ENCODE data around the gene SGCA.

SGCA gene

DNA sequence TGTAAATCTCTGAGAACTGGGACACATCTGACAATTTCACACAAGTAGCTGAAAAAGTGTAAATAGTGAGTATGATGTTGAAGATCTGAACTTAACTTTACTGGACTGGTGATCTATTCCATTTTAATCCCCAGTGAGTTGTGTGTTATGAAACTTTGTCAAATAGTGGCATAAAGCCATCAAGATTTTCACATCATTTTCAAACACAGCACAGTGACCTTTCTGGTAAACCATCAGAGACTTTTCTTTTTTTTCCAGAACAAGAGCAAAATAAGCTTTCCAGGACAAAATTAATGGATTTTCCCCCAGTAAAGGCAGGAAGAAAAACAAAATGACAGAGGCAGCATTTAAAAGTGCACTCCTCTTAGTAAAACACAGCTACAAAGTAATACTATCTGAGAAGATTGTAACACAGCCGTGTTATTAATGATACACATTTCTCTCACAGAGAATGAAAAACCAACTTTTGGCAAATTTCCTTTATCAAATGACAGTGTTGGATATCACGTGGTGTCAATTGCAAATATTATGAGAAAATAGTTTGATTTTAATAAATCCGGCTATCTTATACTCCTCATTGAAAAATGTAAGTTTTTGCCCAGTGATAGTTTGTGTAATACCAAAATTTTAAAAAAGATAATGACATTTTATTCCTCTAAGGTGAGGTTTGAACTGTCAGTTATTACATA, 52.4 kb downstream of the SGCA start:
- TF ChIP-seq EGR1 (IDR thresholded peaks at IDR 0.05) (no peak), ZBTB7A (IDR thresholded peaks at IDR 0.05; ENCODE audit: low read depth) (no peak), CEBPB (IDR thresholded peaks at IDR 0.05) (no peak), FOXM1 (IDR thresholded peaks at IDR 0.05; ENCODE audit: borderline replicate concordance, low read depth) (no peak), EP300 (IDR thresholded peaks at IDR 0.05; ENCODE audit: borderline replicate concordance) (no peak), NFIC (IDR thresholded peaks at IDR 0.05) (no peak), CREB1 (IDR thresholded peaks at IDR 0.05; ENCODE audit: low read depth) (no peak), RAD21 (IDR thresholded peaks at IDR 0.05; ENCODE audit: low read depth) (no peak), YY1 (IDR thresholded peaks at IDR 0.05; ENCODE audit: low read depth) (no peak), TEAD4 (IDR thresholded peaks at IDR 0.05) (no peak), TCF12 (IDR thresholded peaks at IDR 0.05; ENCODE audit: low read depth) (no peak)
- TF ChIP-seq, protein P1, sequence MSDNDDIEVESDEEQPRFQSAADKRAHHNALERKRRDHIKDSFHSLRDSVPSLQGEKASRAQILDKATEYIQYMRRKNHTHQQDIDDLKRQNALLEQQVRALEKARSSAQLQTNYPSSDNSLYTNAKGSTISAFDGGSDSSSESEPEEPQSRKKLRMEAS (IDR thresholded peaks at IDR 0.05) = no peak
- TF ChIP-seq, protein P2, sequence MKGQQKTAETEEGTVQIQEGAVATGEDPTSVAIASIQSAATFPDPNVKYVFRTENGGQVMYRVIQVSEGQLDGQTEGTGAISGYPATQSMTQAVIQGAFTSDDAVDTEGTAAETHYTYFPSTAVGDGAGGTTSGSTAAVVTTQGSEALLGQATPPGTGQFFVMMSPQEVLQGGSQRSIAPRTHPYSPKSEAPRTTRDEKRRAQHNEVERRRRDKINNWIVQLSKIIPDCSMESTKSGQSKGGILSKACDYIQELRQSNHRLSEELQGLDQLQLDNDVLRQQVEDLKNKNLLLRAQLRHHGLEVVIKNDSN (IDR thresholded peaks at IDR 0.05) = no peak

DNA sequence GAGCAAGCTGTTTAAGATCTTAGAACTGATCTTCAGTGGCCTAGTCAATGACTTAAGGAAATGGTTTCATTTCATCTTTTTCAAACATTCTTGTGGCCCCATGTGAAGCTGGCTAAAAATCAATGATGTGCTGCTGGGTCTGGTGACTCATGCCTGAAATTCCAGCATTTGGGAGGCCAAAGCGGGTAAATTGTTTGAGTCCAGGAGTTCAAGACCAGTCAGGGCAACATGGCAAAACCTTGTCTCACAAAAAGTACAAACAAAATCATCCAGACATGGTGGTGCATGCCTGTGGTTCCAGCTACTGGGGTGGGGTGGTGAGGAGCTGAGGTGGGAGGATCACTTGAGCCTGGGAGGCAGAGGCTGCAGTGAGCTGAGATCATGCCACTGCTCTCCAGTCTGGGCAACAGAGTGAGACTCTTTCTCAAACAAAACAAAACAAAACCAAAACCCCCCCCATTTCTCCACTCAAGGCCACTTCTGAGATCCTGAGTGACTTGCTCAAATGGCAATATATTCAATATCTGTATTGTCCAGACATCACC, 53.0 kb downstream of the SGCA start:
- TF ChIP-seq YY1 (IDR thresholded peaks at IDR 0.05; ENCODE audit: low read depth) = no peak
- TF ChIP-seq TEAD4 (IDR thresholded peaks at IDR 0.05) = no peak
- no peak for TF ChIP-seq NFIC (IDR thresholded peaks at IDR 0.05)
- TF ChIP-seq, protein P1 (IDR thresholded peaks at IDR 0.05) = no peak
- no peak for TF ChIP-seq RAD21 (IDR thresholded peaks at IDR 0.05; ENCODE audit: low read depth)
- TF ChIP-seq TAF1 (IDR thresholded peaks at IDR 0.05; ENCODE audit: low read depth) = no peak
- TF ChIP-seq TCF12 (IDR thresholded peaks at IDR 0.05; ENCODE audit: low read depth) = no peak
- TF ChIP-seq, protein P2 (IDR thresholded peaks at IDR 0.05) = no peak
- TF ChIP-seq ZBTB7A (IDR thresholded peaks at IDR 0.05; ENCODE audit: low read depth) = no peak
- TF ChIP-seq CEBPB (IDR thresholded peaks at IDR 0.05) = no peak
- no peak for TF ChIP-seq CREB1 (IDR thresholded peaks at IDR 0.05; ENCODE audit: low read depth)
- no peak for TF ChIP-seq EP300 (IDR thresholded peaks at IDR 0.05; ENCODE audit: borderline replicate concordance)
- TF ChIP-seq, protein P3, sequence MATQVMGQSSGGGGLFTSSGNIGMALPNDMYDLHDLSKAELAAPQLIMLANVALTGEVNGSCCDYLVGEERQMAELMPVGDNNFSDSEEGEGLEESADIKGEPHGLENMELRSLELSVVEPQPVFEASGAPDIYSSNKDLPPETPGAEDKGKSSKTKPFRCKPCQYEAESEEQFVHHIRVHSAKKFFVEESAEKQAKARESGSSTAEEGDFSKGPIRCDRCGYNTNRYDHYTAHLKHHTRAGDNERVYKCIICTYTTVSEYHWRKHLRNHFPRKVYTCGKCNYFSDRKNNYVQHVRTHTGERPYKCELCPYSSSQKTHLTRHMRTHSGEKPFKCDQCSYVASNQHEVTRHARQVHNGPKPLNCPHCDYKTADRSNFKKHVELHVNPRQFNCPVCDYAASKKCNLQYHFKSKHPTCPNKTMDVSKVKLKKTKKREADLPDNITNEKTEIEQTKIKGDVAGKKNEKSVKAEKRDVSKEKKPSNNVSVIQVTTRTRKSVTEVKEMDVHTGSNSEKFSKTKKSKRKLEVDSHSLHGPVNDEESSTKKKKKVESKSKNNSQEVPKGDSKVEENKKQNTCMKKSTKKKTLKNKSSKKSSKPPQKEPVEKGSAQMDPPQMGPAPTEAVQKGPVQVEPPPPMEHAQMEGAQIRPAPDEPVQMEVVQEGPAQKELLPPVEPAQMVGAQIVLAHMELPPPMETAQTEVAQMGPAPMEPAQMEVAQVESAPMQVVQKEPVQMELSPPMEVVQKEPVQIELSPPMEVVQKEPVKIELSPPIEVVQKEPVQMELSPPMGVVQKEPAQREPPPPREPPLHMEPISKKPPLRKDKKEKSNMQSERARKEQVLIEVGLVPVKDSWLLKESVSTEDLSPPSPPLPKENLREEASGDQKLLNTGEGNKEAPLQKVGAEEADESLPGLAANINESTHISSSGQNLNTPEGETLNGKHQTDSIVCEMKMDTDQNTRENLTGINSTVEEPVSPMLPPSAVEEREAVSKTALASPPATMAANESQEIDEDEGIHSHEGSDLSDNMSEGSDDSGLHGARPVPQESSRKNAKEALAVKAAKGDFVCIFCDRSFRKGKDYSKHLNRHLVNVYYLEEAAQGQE (IDR thresholded peaks at IDR 0.05; ENCODE audit: low read depth) = no peak
- no peak for TF ChIP-seq EGR1 (IDR thresholded peaks at IDR 0.05)
- no peak for TF ChIP-seq FOXM1 (IDR thresholded peaks at IDR 0.05; ENCODE audit: borderline replicate concordance, low read depth)

DNA sequence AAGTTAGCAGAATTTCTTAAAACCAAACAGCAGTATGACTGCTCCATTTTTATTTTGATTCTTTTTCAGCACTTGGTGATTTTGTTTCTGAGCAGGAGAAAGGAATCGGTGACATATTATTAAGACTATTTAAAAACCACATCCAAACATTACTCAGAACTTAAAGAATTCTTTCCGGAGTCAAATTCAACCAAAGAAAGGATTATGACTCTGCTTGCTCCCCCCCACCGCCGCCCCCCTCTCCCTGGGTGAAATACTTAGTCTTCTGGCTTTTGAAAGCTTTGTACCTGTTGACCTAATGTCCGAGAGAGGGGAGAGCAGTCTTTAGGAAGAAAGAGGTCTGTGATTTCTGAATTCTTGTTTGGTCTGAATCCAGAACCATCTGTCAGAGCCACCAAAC, 53.5 kb downstream of the SGCA start:
- TF ChIP-seq EGR1 (IDR thresholded peaks at IDR 0.05) (no peak), ZBTB7A (IDR thresholded peaks at IDR 0.05; ENCODE audit: low read depth) (no peak), TEAD4 (IDR thresholded peaks at IDR 0.05) (no peak), TAF1 (IDR thresholded peaks at IDR 0.05; ENCODE audit: low read depth) (no peak)
- TF ChIP-seq, protein P1 (IDR thresholded peaks at IDR 0.05) = no peak
- TF ChIP-seq, protein P2 (IDR thresholded peaks at IDR 0.05) = no peak

DNA sequence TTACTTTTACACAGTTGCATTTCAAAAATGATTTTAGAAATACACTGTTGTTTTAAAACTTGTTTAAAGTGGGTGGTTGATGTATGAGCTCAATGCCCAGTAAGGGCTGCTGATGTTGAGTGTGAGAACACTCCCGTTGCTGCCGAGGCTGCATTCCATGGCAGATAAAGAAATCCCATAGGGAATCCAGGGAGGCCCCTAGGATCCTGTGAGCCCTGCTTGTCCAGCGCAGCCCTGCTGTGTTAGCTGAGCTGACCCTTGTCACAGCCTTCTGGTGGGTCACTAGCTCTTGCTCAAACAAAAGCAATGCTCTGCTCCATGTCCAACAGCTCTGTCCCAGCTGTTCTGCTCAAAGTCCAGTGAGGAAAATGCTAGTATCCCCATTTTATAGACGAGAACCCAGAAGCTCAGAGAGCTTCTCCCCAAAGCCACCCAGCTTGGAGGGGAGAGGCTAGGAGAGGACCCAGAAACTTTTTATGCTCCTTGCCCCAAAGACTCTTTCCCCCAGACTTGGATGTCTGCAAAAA, 54.2 kb downstream of the SGCA start:
- TF ChIP-seq EGR1 (IDR thresholded peaks at IDR 0.05) = no peak
- TF ChIP-seq CREB1 (IDR thresholded peaks at IDR 0.05; ENCODE audit: low read depth) = no peak
- no peak for TF ChIP-seq CEBPB (IDR thresholded peaks at IDR 0.05)
- TF ChIP-seq RAD21 (IDR thresholded peaks at IDR 0.05; ENCODE audit: low read depth) = no peak
- TF ChIP-seq ZBTB7A (IDR thresholded peaks at IDR 0.05; ENCODE audit: low read depth) = no peak
- TF ChIP-seq, protein P2 (IDR thresholded peaks at IDR 0.05) = no peak
- no peak for TF ChIP-seq NFIC (IDR thresholded peaks at IDR 0.05)
- TF ChIP-seq YY1 (IDR thresholded peaks at IDR 0.05; ENCODE audit: low read depth) = no peak
- TF ChIP-seq, protein P1 (IDR thresholded peaks at IDR 0.05) = no peak
- TF ChIP-seq EP300 (IDR thresholded peaks at IDR 0.05; ENCODE audit: borderline replicate concordance) = no peak
- TF ChIP-seq TCF12 (IDR thresholded peaks at IDR 0.05; ENCODE audit: low read depth) = no peak
- TF ChIP-seq FOXM1 (IDR thresholded peaks at IDR 0.05; ENCODE audit: borderline replicate concordance, low read depth) = no peak
- TF ChIP-seq TEAD4 (IDR thresholded peaks at IDR 0.05) = no peak
- no peak for TF ChIP-seq TAF1 (IDR thresholded peaks at IDR 0.05; ENCODE audit: low read depth)
- TF ChIP-seq, protein P3 (IDR thresholded peaks at IDR 0.05; ENCODE audit: low read depth) = no peak
